GM12801 (cell line): ENCODE measurements around the gene SLC44A1.

Source experiments
- CTCF ChIP-seq: IDR thresholded peaks from one replicate; pipeline ENCODE4 v1.5.1; 2011; ENCODE audit warnings: control low read depth; ENCODE audit not compliant: insufficient read length; ENCODE audit errors: extremely low read depth

The SLC44A1 gene

GRCh38 chr9:105313238-105313637 lies 68.8 kb downstream of the SLC44A1 start:
- TF ChIP-seq CTCF = no peak

- TF ChIP-seq CTCF = no peak
These were observed 72.3 kb downstream of the SLC44A1 start for GRCh38 chr9:105316703-105317102.

DNA sequence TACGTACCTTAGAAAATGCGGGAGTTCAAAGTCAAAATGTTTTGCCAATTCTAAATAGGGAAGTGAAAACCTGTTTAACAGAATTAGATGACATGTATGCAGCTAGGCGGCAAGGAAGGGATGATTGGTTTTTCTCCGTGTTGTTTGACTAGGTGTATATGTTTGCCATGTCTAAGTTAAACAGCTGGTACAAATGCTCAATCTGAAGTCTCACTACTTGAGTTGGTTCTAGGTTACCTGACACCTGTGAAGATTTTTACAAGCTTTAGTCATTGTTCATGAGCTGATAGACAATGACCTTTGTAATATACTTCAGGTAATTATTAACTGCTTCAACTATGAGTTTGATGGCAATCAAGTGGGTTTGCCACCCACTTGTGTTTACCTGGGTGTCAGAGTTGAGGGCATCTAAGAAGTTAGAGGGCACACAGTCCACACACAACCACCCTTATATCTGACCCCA lies 74.3 kb downstream of the SLC44A1 start:
- no peak for TF ChIP-seq CTCF

DNA sequence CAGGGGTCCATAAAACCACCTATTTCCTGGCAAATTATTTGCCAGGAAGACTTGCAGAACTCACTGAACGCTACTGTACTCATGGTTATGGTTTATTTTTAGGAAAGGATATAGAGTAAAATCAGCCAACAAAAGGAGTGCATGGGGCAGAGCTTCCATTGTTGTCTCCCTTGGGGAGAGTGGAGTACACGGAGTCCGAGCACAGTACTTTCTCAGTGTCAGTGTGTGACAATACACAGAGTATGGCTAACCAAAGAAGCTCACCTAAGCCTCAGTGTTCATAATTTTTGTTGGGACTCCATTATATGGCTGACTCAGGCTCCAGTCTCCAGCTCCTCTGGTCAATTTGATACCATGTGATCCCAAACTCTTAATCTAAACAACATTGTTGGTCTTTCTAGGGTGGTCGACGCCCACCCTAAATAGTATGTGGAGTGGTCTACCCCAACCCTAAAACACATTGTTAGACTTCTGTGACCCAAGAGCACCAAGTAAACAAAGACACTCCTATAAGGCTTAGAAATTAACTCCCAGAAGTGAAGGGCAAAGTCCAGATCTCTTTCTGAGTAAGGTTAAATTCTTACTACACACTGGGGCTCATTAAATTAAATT lies 74.9 kb downstream of the SLC44A1 start:
- TF ChIP-seq CTCF = no peak

DNA sequence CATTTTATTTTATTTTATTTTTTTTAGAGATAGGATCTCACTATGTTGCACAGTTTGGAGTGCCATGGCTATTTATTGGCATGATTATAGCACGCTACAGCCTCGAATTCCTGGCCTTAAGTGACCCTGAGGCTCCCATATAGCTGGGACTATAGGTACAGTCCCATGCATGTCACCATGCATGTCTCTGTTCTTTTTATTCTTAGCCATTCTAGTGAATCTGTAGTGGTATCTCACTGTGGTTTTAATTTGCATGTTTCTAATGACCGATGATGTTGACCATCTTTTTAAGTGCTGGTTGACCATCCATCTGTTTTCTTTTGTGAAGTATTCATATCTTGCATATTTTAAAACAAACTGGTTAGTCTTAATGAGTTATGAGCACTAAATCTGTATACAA lies 76.1 kb downstream of the SLC44A1 start:
- no peak for TF ChIP-seq CTCF

DNA sequence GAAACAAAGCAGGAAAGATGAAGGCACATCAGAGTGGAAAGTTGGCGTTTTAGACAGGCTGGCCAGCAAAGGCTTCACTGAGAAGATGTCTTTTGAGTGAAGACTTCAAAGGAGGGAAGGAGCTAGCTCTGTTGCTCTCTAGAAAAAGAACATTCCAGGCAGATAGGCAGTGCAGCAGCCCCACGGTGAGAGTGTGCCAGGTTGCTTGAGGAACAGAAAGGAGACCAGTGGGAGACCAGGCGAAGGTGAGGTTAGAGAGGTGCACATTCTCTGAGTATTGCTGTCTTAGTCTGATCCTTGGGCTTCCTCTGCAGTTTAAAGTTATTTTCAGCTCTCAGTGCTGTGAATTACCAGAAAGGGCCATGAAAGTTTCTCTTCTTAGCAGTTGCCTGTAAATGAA lies 83.8 kb downstream of the SLC44A1 start:
- TF ChIP-seq CTCF = no peak

DNA sequence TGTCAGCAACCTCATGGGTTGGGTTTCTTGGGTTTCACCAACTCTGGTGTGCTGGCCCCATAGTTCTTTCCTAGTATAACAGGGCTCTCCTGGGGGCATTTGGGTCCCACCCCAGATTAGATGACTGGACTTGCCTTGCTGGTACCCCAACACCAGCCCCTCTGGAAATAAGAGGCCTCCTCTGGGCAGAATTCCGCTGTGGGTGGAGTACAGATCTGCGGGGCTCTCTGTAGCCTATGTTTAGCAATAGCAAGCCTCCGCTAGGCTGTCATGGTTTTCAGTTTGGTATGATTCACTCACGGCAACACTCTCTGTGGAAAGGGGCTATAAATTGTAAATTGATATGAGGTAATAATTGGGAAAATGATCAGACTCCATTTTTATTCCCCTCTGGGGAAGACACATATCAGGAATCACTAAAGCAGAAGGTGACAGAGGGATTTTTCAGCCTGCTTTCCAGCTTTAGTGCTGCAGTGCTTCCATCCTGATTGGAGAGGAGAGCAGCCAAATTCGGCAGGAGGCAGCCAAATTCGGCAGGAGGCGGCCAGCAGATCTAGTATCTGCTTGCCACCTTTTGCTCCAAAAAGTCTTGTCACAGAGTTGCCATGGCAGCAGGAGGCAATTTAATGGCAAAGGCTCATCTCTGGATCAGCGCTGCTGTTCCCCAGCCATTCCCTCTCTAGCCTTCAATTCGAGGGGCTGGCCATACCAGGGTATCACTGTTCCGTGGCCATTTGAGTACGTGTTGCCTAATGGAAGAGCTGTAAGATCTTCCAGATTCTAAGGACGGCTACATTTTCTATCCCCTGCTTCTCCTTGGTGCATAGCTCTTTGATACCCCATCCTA lies 84.6 kb downstream of the SLC44A1 start:
- TF ChIP-seq CTCF = no peak
